K562 (cell line): Measurements from ENCODE around the gene ZSCAN1.

ENCODE experiments used
- ATF2 ChIP-seq: sonication (generic); formaldehyde crosslinking; IDR thresholded peaks from 2 replicates; pipeline ENCODE4 v1.8.1; 2022; ENCODE audit warnings: missing genetic modification reagents
- CTCF ChIP-seq, 3 experiments: IDR thresholded peaks in 2 of 3; conservative IDR thresholded peaks in 1 of 3; 2 replicates each; pipeline ENCODE4 v1.5.1; 2011 to 2012; ENCODE audit warnings: low read length in 3 of 3, mild to moderate bottlenecking in 3 of 3, control low read depth in 2 of 3, improper control_type of control experiment in 1 of 3, inconsistent platforms in 1 of 3, low read depth in 1 of 3, mixed read lengths in 1 of 3, moderate library complexity in 1 of 3; ENCODE audit not compliant: insufficient read depth in 2 of 3
- SMC3 ChIP-seq: conservative IDR thresholded peaks from 2 replicates; pipeline ENCODE4 v1.6.1; 2011; ENCODE audit warnings: low read depth, low read length, improper control_type of control experiment; ENCODE audit not compliant: insufficient read depth
- TF ChIP-seq, protein P1 (sequence below): sonication (generic); formaldehyde crosslinking; IDR thresholded peaks from 2 replicates; pipeline ENCODE4 v1.8.1; 2023; ENCODE audit warnings: mild to moderate bottlenecking, missing genetic modification reagents

GRCh38 chr19:58067240-58067912, 33.6 kb downstream of the ZSCAN1 start:
- TF ChIP-seq CTCF (IDR thresholded peaks at IDR 0.05 in 2 of 3, conservative IDR thresholded peaks at IDR 0.05 in 1 of 3; ENCODE audit: insufficient read depth in 2 of 3, low read depth in 1 of 3, low read length in 3 of 3) (no peak), ATF2 (no peak), SMC3 (no peak)
- TF ChIP-seq, protein P1, sequence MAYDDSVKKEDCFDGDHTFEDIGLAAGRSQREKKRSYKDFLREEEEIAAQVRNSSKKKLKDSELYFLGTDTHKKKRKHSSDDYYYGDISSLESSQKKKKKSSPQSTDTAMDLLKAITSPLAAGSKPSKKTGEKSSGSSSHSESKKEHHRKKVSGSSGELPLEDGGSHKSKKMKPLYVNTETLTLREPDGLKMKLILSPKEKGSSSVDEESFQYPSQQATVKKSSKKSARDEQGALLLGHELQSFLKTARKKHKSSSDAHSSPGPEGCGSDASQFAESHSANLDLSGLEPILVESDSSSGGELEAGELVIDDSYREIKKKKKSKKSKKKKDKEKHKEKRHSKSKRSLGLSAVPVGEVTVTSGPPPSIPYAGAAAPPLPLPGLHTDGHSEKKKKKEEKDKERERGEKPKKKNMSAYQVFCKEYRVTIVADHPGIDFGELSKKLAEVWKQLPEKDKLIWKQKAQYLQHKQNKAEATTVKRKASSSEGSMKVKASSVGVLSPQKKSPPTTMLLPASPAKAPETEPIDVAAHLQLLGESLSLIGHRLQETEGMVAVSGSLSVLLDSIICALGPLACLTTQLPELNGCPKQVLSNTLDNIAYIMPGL (CRISPR knock-in tag) = no peak
